ENCODE measurements around the gene EFHD1. TPM values are rescaled to one million over a fixed set of nuclear protein-coding genes. Genes with fewer than 3 reads are reported as not detected.

The EFHD1 gene
- polyA plus RNA-seq, 5 donors, result 3.3 to 15.1 (median 4.4) TPM

Other genes with a start within 250 kb of the EFHD1 start
- under 1 TPM in 3 of 5 donors, not detected in 2; 0.05 to 0.12 (median 0.05) TPM for gene ALPG, start 226.8 kb upstream of the EFHD1 start, polyA plus RNA-seq (ENCODE audit: insufficient read depth in 1 of 5, insufficient read length in 5 of 5, low replicate concordance in 1 of 5)
- not detected for gene ALPI, start 177.5 kb upstream of the EFHD1 start, polyA plus RNA-seq (ENCODE audit: insufficient read depth in 1 of 5, insufficient read length in 5 of 5, low replicate concordance in 1 of 5)
- under 1 TPM; 0.25 to 0.50 (median 0.30) TPM for gene ECEL1, start 145.8 kb upstream of the EFHD1 start, polyA plus RNA-seq (ENCODE audit: insufficient read depth in 1 of 5, insufficient read length in 5 of 5, low replicate concordance in 1 of 5)
- under 1 TPM in 1 of 5 donors, not detected in 4; 0.13 TPM for gene PRSS56, start 113.2 kb upstream of the EFHD1 start, polyA plus RNA-seq (ENCODE audit: insufficient read depth in 1 of 5, insufficient read length in 5 of 5, low replicate concordance in 1 of 5)
- gene CHRND, start 107.4 kb upstream of the EFHD1 start, polyA plus RNA-seq (ENCODE audit: insufficient read depth in 1 of 5, insufficient read length in 5 of 5, low replicate concordance in 1 of 5), result 1 to 10 TPM in 1 of 5 donors, under 1 TPM in 2, not detected in 2; 0.12 to 5.9 (median 0.15) TPM
- 1 to 10 TPM in 1 of 5 donors, under 1 TPM in 4; 0.07 to 5.1 (median 0.18) TPM for gene CHRNG, start 93.9 kb upstream of the EFHD1 start, polyA plus RNA-seq (ENCODE audit: insufficient read depth in 1 of 5, insufficient read length in 5 of 5, low replicate concordance in 1 of 5)
- gene TIGD1, start 83.0 kb upstream of the EFHD1 start, polyA plus RNA-seq (ENCODE audit: insufficient read depth in 1 of 5, insufficient read length in 5 of 5, low replicate concordance in 1 of 5), result 10 to 100 TPM in 4 of 5 donors, 1 to 10 TPM in 1; 9.3 to 13.2 (median 12.4) TPM
- gene EIF4E2, start 82.9 kb upstream of the EFHD1 start, polyA plus RNA-seq (ENCODE audit: insufficient read depth in 1 of 5, insufficient read length in 5 of 5, low replicate concordance in 1 of 5), result 10 to 100 TPM; 91.7 to 99.8 (median 95.9) TPM
- 10 to 100 TPM; 42.5 to 65.3 (median 62.1) TPM for gene GIGYF2, start 63.7 kb downstream of the EFHD1 start, polyA plus RNA-seq (ENCODE audit: insufficient read depth in 1 of 5, insufficient read length in 5 of 5, low replicate concordance in 1 of 5)
- 10 to 100 TPM in 2 of 5 donors, 1 to 10 TPM in 3; 4.1 to 15.0 (median 5.4) TPM for gene KCNJ13, start 143.0 kb downstream of the EFHD1 start, polyA plus RNA-seq (ENCODE audit: insufficient read depth in 1 of 5, insufficient read length in 5 of 5, low replicate concordance in 1 of 5)
- gene SNORC, start 236.7 kb downstream of the EFHD1 start, polyA plus RNA-seq (ENCODE audit: insufficient read depth in 1 of 5, insufficient read length in 5 of 5, low replicate concordance in 1 of 5), result 1 to 10 TPM in 2 of 5 donors, under 1 TPM in 3; 0.90 to 2.7 (median 0.97) TPM

Measured in right lung (tissue), 5 donors.